ENCODE measurements around the gene NUP210. TPM values are rescaled to one million over a fixed set of nuclear protein-coding genes. Genes with fewer than 3 reads are reported as not detected.

The NUP210 gene
- total RNA-seq, 1 experiment from 2014 or later = 64.0 TPM

DNA sequence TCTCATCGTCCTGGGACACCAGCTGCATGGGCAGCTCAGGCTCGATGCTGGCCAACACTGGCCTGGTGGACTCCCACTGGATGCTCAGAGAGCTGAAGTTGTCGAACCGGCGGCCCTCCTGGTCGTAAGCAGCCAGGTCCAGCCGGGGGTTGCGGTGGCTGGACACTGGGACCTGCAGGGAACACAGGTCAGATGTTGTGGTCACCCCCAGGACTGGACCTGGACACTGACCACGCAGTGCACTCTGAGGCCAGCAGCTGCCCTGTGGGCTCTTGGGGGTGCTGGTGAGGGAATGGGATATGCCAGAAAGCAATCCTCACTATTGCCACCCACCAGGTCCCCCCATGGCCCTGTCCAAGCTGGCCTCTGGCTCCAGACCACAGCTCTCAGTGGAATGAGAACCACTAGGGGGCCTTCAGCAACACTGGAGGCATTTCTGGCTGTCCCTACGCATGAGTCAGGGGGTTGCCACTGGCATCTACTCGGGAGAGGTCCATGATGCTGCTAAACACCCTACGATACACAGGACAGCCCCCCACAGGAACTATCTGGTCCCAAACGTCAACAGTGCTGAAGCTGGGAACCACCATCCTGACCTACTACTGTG, 66.1 kb downstream of the NUP210 start:
- Histone ChIP-seq H3K79me2 (ENCODE audit: low read length) (no peaks in the 10 kb centered on the region), H3K4me2 (ENCODE audit: low read length) (no peak overlapping the region), H3K27ac (ENCODE audit: low read length) (no peak overlapping the region), H3K36me3 (ENCODE audit: low read depth, low read length) (peaks cover 34% of the 10 kb centered on the region; the same call in 1 of the 2 replicates), H3F3A (ENCODE audit: low read length, unreplicated experiment) (no peaks in the 10 kb centered on the region), H3K9ac (ENCODE audit: low read length) (no peak overlapping the region), H3K4me3 (ENCODE audit: low read length) (no peak overlapping the region), H3K4me1 (ENCODE audit: insufficient read depth, low read length) (peaks cover 8% of the 10 kb centered on the region), H3K27me3 (ENCODE audit: low read length) (no peaks in the 10 kb centered on the region), H4K20me1 (ENCODE audit: low read length) (no peaks in the 10 kb centered on the region), H3K9me3 (ENCODE audit: low read length) (no peaks in the 10 kb centered on the region), H2AFZ (ENCODE audit: low read length) (no peak overlapping the region), H3K9me2 (replicated peaks; ENCODE audit: low read length) (no peaks in the 10 kb centered on the region)
- CTCF ChIA-PET = interaction anchor here (1.1 to 1.4 kb wide), 3 partner anchors 70 to 294 kb away, joined by 3 to 6 read pairs (median 6); no protein-coding TSS in a partner anchor
- TF ChIP-seq, protein P1, sequence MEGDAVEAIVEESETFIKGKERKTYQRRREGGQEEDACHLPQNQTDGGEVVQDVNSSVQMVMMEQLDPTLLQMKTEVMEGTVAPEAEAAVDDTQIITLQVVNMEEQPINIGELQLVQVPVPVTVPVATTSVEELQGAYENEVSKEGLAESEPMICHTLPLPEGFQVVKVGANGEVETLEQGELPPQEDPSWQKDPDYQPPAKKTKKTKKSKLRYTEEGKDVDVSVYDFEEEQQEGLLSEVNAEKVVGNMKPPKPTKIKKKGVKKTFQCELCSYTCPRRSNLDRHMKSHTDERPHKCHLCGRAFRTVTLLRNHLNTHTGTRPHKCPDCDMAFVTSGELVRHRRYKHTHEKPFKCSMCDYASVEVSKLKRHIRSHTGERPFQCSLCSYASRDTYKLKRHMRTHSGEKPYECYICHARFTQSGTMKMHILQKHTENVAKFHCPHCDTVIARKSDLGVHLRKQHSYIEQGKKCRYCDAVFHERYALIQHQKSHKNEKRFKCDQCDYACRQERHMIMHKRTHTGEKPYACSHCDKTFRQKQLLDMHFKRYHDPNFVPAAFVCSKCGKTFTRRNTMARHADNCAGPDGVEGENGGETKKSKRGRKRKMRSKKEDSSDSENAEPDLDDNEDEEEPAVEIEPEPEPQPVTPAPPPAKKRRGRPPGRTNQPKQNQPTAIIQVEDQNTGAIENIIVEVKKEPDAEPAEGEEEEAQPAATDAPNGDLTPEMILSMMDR (conservative IDR thresholded peaks at IDR 0.05; ENCODE audit: low read depth, low read length) = peak; percentile 65
- no peak for TF ChIP-seq EZH2phosphoT487 (IDR thresholded peaks at IDR 0.05; ENCODE audit: borderline replicate concordance, low read length)
- no peak for TF ChIP-seq EZH2 (IDR thresholded peaks at IDR 0.05; ENCODE audit: low read length, unreplicated experiment)
- no TSS peak for BruUV-seq (replicated peaks)
- ATAC-seq (peak; percentile 78), DNase-seq (peak; percentile 43)
- POLR2A ChIA-PET (ENCODE audit: unreplicated experiment) = no interaction called here
- intact Hi-C loops (cut with micrococcal nuclease) = loop anchor here (1.0 kb wide), 1 partner anchor 98 kb away; no protein-coding TSS in a partner anchor

DNA sequence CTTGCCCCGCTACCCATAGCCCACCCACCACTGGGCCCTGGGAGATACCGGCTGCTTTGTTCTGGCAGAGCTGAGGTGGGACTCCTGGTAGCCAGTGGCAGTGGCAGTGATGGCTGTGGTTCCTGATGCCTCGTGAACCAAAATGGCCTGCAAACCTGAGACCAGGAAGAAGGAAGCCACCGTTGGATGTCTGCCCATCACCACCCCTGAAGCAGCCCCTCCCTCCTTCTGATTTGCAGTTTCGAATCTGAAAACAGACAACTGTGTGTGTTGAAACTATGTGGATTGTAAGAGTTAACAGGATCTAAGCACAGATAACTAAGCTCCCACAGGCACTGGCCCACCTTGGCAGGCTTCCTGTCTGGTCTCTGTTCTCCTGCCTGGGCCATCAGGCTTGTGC, 66.6 kb downstream of the NUP210 start:
- POLR2A ChIA-PET (ENCODE audit: unreplicated experiment) = no interaction called here
- BruUV-seq (replicated peaks) = no TSS peak
- peaks cover 8% of the 10 kb centered on the region for H3K4me1 ChIP-seq (ENCODE audit: insufficient read depth, low read length)
- no peak overlapping the region for H3K27ac ChIP-seq (ENCODE audit: low read length)
- H3K4me3 ChIP-seq (ENCODE audit: low read length) = no peak overlapping the region
- no peaks in the 10 kb centered on the region for H3F3A ChIP-seq (ENCODE audit: low read length, unreplicated experiment)
- H3K9me3 ChIP-seq (ENCODE audit: low read length) = no peaks in the 10 kb centered on the region
- no peaks in the 10 kb centered on the region for H4K20me1 ChIP-seq (ENCODE audit: low read length)
- no peak overlapping the region for H2AFZ ChIP-seq (ENCODE audit: low read length)
- no peaks in the 10 kb centered on the region for H3K9me2 ChIP-seq (replicated peaks; ENCODE audit: low read length)
- H3K36me3 ChIP-seq (ENCODE audit: low read depth, low read length) = peaks cover 34% of the 10 kb centered on the region; the same call in 1 of the 2 replicates
- H3K79me2 ChIP-seq (ENCODE audit: low read length) = no peaks in the 10 kb centered on the region
- H3K27me3 ChIP-seq (ENCODE audit: low read length) = no peaks in the 10 kb centered on the region
- DNase-seq (no peak), ATAC-seq (no peak)
- TF ChIP-seq, protein P1 (conservative IDR thresholded peaks at IDR 0.05; ENCODE audit: low read depth, low read length) = no peak
- TF ChIP-seq EZH2 (IDR thresholded peaks at IDR 0.05; ENCODE audit: low read length, unreplicated experiment) = no peak
- TF ChIP-seq EZH2phosphoT487 (IDR thresholded peaks at IDR 0.05; ENCODE audit: borderline replicate concordance, low read length) = no peak
- no peak overlapping the region for H3K4me2 ChIP-seq (ENCODE audit: low read length)
- CTCF ChIA-PET = interaction anchor here (1.1 to 1.4 kb wide), 3 partner anchors 70 to 295 kb away, joined by 3 to 6 read pairs (median 6); no protein-coding TSS in a partner anchor
- intact Hi-C loops (cut with micrococcal nuclease) = no loop called here
- no peak overlapping the region for H3K9ac ChIP-seq (ENCODE audit: low read length)

DNA sequence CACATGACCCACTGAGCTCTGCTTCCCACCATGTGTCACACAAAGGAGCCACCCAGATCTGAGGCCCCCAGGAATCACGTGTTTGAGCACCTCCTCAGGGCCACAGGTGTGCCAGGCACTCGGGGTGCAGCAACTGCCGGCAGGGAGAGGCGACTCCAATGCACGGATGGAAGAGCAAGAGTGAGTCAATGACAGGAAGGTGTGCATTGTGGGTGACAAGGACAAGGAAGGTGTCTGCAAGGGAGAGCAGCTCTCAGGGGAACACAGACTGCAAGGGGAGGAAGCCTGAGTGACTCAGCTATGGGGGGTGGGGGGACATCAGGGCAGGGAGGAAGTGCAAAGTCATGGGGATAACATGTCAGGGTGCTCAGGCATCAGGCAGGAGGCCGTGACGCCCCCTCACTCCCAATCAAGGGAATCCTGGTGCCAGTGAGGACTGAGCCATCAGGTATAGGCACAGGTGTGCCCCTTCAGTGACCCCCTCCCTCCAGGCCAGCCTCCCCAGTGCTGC, 67.4 kb downstream of the NUP210 start:
- peak; percentile 31 for DNase-seq
- no TSS peak for BruUV-seq (replicated peaks)
- H3K4me2 ChIP-seq (ENCODE audit: low read length) = no peak overlapping the region
- H4K20me1 ChIP-seq (ENCODE audit: low read length) = no peaks in the 10 kb centered on the region
- POLR2A ChIA-PET (ENCODE audit: unreplicated experiment) = no interaction called here
- H3F3A ChIP-seq (ENCODE audit: low read length, unreplicated experiment) = no peaks in the 10 kb centered on the region
- intact Hi-C loops (cut with micrococcal nuclease) = no loop called here
- no peak overlapping the region for H2AFZ ChIP-seq (ENCODE audit: low read length)
- H3K27ac ChIP-seq (ENCODE audit: low read length) = no peak overlapping the region
- peaks cover 34% of the 10 kb centered on the region; the same call in 1 of the 2 replicates for H3K36me3 ChIP-seq (ENCODE audit: low read depth, low read length)
- H3K9me3 ChIP-seq (ENCODE audit: low read length) = no peaks in the 10 kb centered on the region
- peak; percentile 40 for ATAC-seq
- H3K9me2 ChIP-seq (replicated peaks; ENCODE audit: low read length) = no peaks in the 10 kb centered on the region
- no peak for TF ChIP-seq EZH2phosphoT487 (IDR thresholded peaks at IDR 0.05; ENCODE audit: borderline replicate concordance, low read length)
- TF ChIP-seq, protein P1 (conservative IDR thresholded peaks at IDR 0.05; ENCODE audit: low read depth, low read length) = no peak
- TF ChIP-seq EZH2 (IDR thresholded peaks at IDR 0.05; ENCODE audit: low read length, unreplicated experiment) = no peak
- peaks cover 8% of the 10 kb centered on the region for H3K4me1 ChIP-seq (ENCODE audit: insufficient read depth, low read length)
- no peaks in the 10 kb centered on the region for H3K27me3 ChIP-seq (ENCODE audit: low read length)
- no peaks in the 10 kb centered on the region for H3K79me2 ChIP-seq (ENCODE audit: low read length)
- CTCF ChIA-PET = interaction anchor here (0.6 to 0.8 kb wide), 2 partner anchors 260 to 1173 kb away, joined by 4 to 14 read pairs; no protein-coding TSS in a partner anchor
- no peak overlapping the region for H3K4me3 ChIP-seq (ENCODE audit: low read length)
- no peak overlapping the region for H3K9ac ChIP-seq (ENCODE audit: low read length)
